Choroid plexus epithelial cell (primary cell): ENCODE data around the gene DIP2C.

Source experiments
- DNase-seq: peaks from one replicate; pipeline ENCODE4 v3.0.0-alpha.2; 2010; ENCODE audit warnings: low read depth
- H3K4me3 ChIP-seq: 2 replicates; pipeline ENCODE4 v1.5.1; 2011; ENCODE audit warnings: low read depth, mild to moderate bottlenecking, control low read depth, low read length, moderate library complexity
- CTCF ChIP-seq: conservative IDR thresholded peaks from 2 replicates; pipeline ENCODE4 v1.5.1; 2011; ENCODE audit warnings: low read depth, mild to moderate bottlenecking, control low read depth, inconsistent platforms, low read length, moderate library complexity

Gene DIP2C

GRCh38 chr10:422241-422640 is 267.2 kb downstream of the DIP2C start:
- no peak for DNase-seq
- no peak for TF ChIP-seq CTCF
- H3K4me3 ChIP-seq = no peak overlapping the region

- TF ChIP-seq CTCF = peak; percentile 6
- H3K4me3 ChIP-seq = no peak overlapping the region
- DNase-seq = peak; percentile 7
Observed at GRCh38 chr10:421170-421569, 268.3 kb downstream of the DIP2C start.

GRCh38 chr10:420154-421121 is 269.0 kb downstream of the DIP2C start:
- no peak for TF ChIP-seq CTCF
- H3K4me3 ChIP-seq = no peak overlapping the region
- peak; percentile 5 for DNase-seq

GRCh38 chr10:418894-419293 is 270.6 kb downstream of the DIP2C start:
- DNase-seq = no peak
- H3K4me3 ChIP-seq = no peak overlapping the region

GRCh38 chr10:418226-418625 is 271.2 kb downstream of the DIP2C start:
- no peak overlapping the region for H3K4me3 ChIP-seq
- DNase-seq = no peak
- TF ChIP-seq CTCF = no peak

More at GRCh38 chr10:418894-419293, 270.6 kb downstream of the DIP2C start:
- TF ChIP-seq CTCF = no peak

GRCh38 chr10:416091-416515 is 273.4 kb downstream of the DIP2C start:
- no peak for DNase-seq
- TF ChIP-seq CTCF = peak; percentile 2
- no peak overlapping the region for H3K4me3 ChIP-seq
